Subcutaneous abdominal adipose tissue (tissue), 5 donors: ENCODE results near the gene INKA2.

Source experiments
- H3K27ac ChIP-seq: one replicate; pipeline ENCODE4 v1.7.0; 2013; ENCODE audit warnings: low read depth, mild to moderate bottlenecking, inconsistent platforms, low read length, moderate library complexity
- H3K27me3 ChIP-seq, 5 donors: one replicate each; pipeline ENCODE4 v1.7.0; 2013; ENCODE audit warnings: low read length in 5 of 5, inconsistent platforms in 1 of 5; ENCODE audit not compliant: control insufficient read depth in 5 of 5, insufficient read depth in 4 of 5
- H3K36me3 ChIP-seq, 5 donors: one replicate each; pipeline ENCODE4 v1.7.0; 2013; ENCODE audit warnings: low read length in 5 of 5; ENCODE audit not compliant: control insufficient read depth in 5 of 5, insufficient read depth in 5 of 5
- H3K4me1 ChIP-seq, 5 donors: one replicate each; pipeline ENCODE4 v1.7.0; 2013; ENCODE audit warnings: low read length in 5 of 5, mild to moderate bottlenecking in 3 of 5, moderate library complexity in 1 of 5; ENCODE audit not compliant: control insufficient read depth in 5 of 5, insufficient read depth in 5 of 5
- H3K4me3 ChIP-seq, 5 donors: one replicate each; pipeline ENCODE4 v1.7.0; 2013; ENCODE audit warnings: low read length in 5 of 5, low read depth in 1 of 5
- H3K9ac ChIP-seq, 5 donors: one replicate each; pipeline ENCODE4 v1.7.0; 2013; ENCODE audit warnings: low read length in 5 of 5, mild to moderate bottlenecking in 4 of 5, moderate library complexity in 3 of 5
- H3K9me3 ChIP-seq, 5 donors: one replicate each; pipeline ENCODE4 v1.7.0; 2013; ENCODE audit warnings: low read length in 5 of 5; ENCODE audit not compliant: control insufficient read depth in 5 of 5
- donor health status: healthy.
- donor health status: healthy.
- donor health status: healthy.
- donor health status: healthy.
- donor health status: healthy.

The INKA2 gene

GRCh38 chr1:111751906-111752575 lies 12.8 kb upstream of the INKA2 start:
- Histone ChIP-seq H3K9me3 (no peaks in the 10 kb centered on the region), H3K27ac (no peak overlapping the region), H3K9ac (no peak overlapping the region), H3K4me3 (no peak overlapping the region), H3K36me3 (no peaks in the 10 kb centered on the region), H3K27me3 (no peaks in the 10 kb centered on the region), H3K4me1 (peaks cover 0 to 25% (median 17%) of the 10 kb centered on the region in 5 donors)

GRCh38 chr1:111750856-111751255 lies 11.7 kb upstream of the INKA2 start:
- H3K4me3 ChIP-seq = no peak overlapping the region
- peaks cover 0 to 17% (median 9%) of the 10 kb centered on the region in 5 donors for H3K4me1 ChIP-seq
- H3K9ac ChIP-seq = no peak overlapping the region
- H3K9me3 ChIP-seq = no peaks in the 10 kb centered on the region
- H3K27me3 ChIP-seq = no peaks in the 10 kb centered on the region
- no peaks in the 10 kb centered on the region for H3K36me3 ChIP-seq
- H3K27ac ChIP-seq = no peak overlapping the region

GRCh38 chr1:111749628-111750027 lies 10.4 kb upstream of the INKA2 start:
- Histone ChIP-seq H3K27ac (no peak overlapping the region), H3K4me1 (peaks cover 0 to 10% (median 2%) of the 10 kb centered on the region in 5 donors), H3K9ac (no peak overlapping the region), H3K4me3 (no peak overlapping the region), H3K27me3 (no peaks in the 10 kb centered on the region), H3K36me3 (no peaks in the 10 kb centered on the region), H3K9me3 (no peaks in the 10 kb centered on the region)

GRCh38 chr1:111747947-111748346 lies 8.8 kb upstream of the INKA2 start:
- Histone ChIP-seq H3K9me3 (no peaks in the 10 kb centered on the region), H3K4me1 (peaks cover 0 to 7% (median 1%) of the 10 kb centered on the region in 5 donors), H3K4me3 (no peak overlapping the region), H3K9ac (no peak overlapping the region), H3K27me3 (peaks cover 0 to 3% (median 0%) of the 10 kb centered on the region in 5 donors), H3K36me3 (no peaks in the 10 kb centered on the region), H3K27ac (no peak overlapping the region)

GRCh38 chr1:111747282-111747734 lies 8.1 kb upstream of the INKA2 start:
- Histone ChIP-seq H3K27me3 (peaks cover 0 to 3% (median 0%) of the 10 kb centered on the region in 5 donors), H3K4me3 (no peak overlapping the region), H3K36me3 (no peaks in the 10 kb centered on the region), H3K4me1 (peaks cover 0 to 7% (median 1%) of the 10 kb centered on the region in 5 donors), H3K9me3 (no peaks in the 10 kb centered on the region), H3K27ac (no peak overlapping the region), H3K9ac (no peak overlapping the region)

- H3K27me3 ChIP-seq = peaks cover 0 to 3% (median 0%) of the 10 kb centered on the region in 5 donors
- no peak overlapping the region for H3K9ac ChIP-seq
- H3K4me1 ChIP-seq = peaks cover 0 to 7% (median 0%) of the 10 kb centered on the region in 5 donors
- H3K9me3 ChIP-seq = no peaks in the 10 kb centered on the region
- no peak overlapping the region for H3K4me3 ChIP-seq
- no peak overlapping the region for H3K27ac ChIP-seq
- H3K36me3 ChIP-seq = no peaks in the 10 kb centered on the region
These were observed 7.4 kb upstream of the INKA2 start for GRCh38 chr1:111746614-111746999.

GRCh38 chr1:111745675-111746613 lies 6.7 kb upstream of the INKA2 start:
- Histone ChIP-seq H3K9me3 (no peaks in the 10 kb centered on the region), H3K4me3 (no peak overlapping the region), H3K9ac (no peak overlapping the region), H3K4me1 (peaks cover 0 to 7% (median 0%) of the 10 kb centered on the region in 5 donors), H3K36me3 (no peaks in the 10 kb centered on the region), H3K27ac (no peak overlapping the region), H3K27me3 (peaks cover 0 to 3% (median 0%) of the 10 kb centered on the region in 5 donors)

GRCh38 chr1:111743679-111744101 lies 4.5 kb upstream of the INKA2 start:
- no peak overlapping the region for H3K27ac ChIP-seq
- no peaks in the 10 kb centered on the region for H3K9me3 ChIP-seq
- H3K9ac ChIP-seq = no peak overlapping the region
- H3K27me3 ChIP-seq = peaks cover 0 to 3% (median 0%) of the 10 kb centered on the region in 5 donors
- H3K4me3 ChIP-seq = no peak overlapping the region
- peaks cover 1 to 24% (median 16%) of the 10 kb centered on the region in 5 donors for H3K4me1 ChIP-seq
- no peaks in the 10 kb centered on the region for H3K36me3 ChIP-seq

- Histone ChIP-seq H3K27ac (no peak overlapping the region), H3K36me3 (no peaks in the 10 kb centered on the region), H3K27me3 (peaks cover 0 to 3% (median 0%) of the 10 kb centered on the region in 5 donors), H3K4me1 (peaks cover 1 to 25% (median 22%) of the 10 kb centered on the region in 5 donors), H3K4me3 (no peak overlapping the region), H3K9me3 (no peaks in the 10 kb centered on the region), H3K9ac (no peak overlapping the region)
These were observed 3.8 kb upstream of the INKA2 start for GRCh38 chr1:111742938-111743549.
